ENCODE results near the gene GLT1D1. TPM values are rescaled to one million over a fixed set of nuclear protein-coding genes. Genes with fewer than 3 reads are reported as not detected.

Gene GLT1D1
- total RNA-seq, 1 experiment from 2014 or later = not detected

- Histone ChIP-seq H3K9me2 (ENCODE audit: insufficient read depth) (no peaks in the 10 kb centered on the region), H3K9me3 (ENCODE audit: control insufficient read depth in 1 of 2, insufficient read depth in 1 of 2, low read depth in 1 of 2, low read length in 2 of 2) (peaks cover 0 to 3% of the 10 kb centered on the region in 2 experiments; a peak in 2 of 4 replicates), H3K4me3 (replicated peaks in 1 of 2; ENCODE audit: low read depth in 1 of 2, low read length in 2 of 2) (no peak overlapping the region), H3K36me3 (ENCODE audit: control insufficient read depth in 1 of 2, insufficient read depth in 2 of 2, low read length in 2 of 2) (no peaks in the 10 kb centered on the region), H3K4me2 (ENCODE audit: low read length) (no peak overlapping the region), H3K27ac (ENCODE audit: low read depth, low read length) (no peak overlapping the region), H4K20me1 (ENCODE audit: insufficient read depth) (no peaks in the 10 kb centered on the region), H3K79me2 (ENCODE audit: insufficient read depth, low read length) (no peaks in the 10 kb centered on the region), H2AFZ (ENCODE audit: low read depth, low read length, poor library complexity, severe bottlenecking) (no peak overlapping the region), H3K27me3 (ENCODE audit: insufficient read depth, low read length) (no peaks in the 10 kb centered on the region), H3K9ac (ENCODE audit: low read length) (no peak overlapping the region), H3K4me1 (ENCODE audit: control insufficient read depth in 1 of 2, insufficient read depth in 2 of 2, low read length in 2 of 2) (no peaks in the 10 kb centered on the region)
- ChIA-PET CTCF (no interaction called here), RAD21 (ENCODE audit: low non-redundant PET in 1 of 2, low total read pairs in 2 of 2, uncharacterized antibody in 2 of 2, unreplicated experiment in 2 of 2) (no interaction called here), POLR2A (no interaction called here)
- no peak for DNase-seq (ENCODE audit: low read depth, low spot score)
- ATAC-seq = no peak
- TF ChIP-seq EGR1 (IDR thresholded peaks at IDR 0.05; ENCODE audit: low read depth) (no peak), POLR2A (IDR thresholded peaks at IDR 0.05; ENCODE audit: borderline replicate concordance, extremely low read depth, insufficient read depth, insufficient read length) (no peak)
- BruUV-seq (replicated peaks) = no TSS peak
- intact Hi-C loops (cut with micrococcal nuclease) = no loop called here
Measured at GRCh38 chr12:129025055-129025454, 171.8 kb downstream of the GLT1D1 start.

- H3K79me2 ChIP-seq (ENCODE audit: insufficient read depth, low read length) = no peaks in the 10 kb centered on the region
- ATAC-seq (no peak), DNase-seq (ENCODE audit: low read depth, low spot score) (no peak)
- no peak overlapping the region for H2AFZ ChIP-seq (ENCODE audit: low read depth, low read length, poor library complexity, severe bottlenecking)
- H3K9me3 ChIP-seq (ENCODE audit: control insufficient read depth in 1 of 2, insufficient read depth in 1 of 2, low read depth in 1 of 2, low read length in 2 of 2) = peaks cover 0 to 3% of the 10 kb centered on the region in 2 experiments; a peak in 2 of 4 replicates
- no peak overlapping the region for H3K4me3 ChIP-seq (replicated peaks in 1 of 2; ENCODE audit: low read depth in 1 of 2, low read length in 2 of 2)
- H3K4me2 ChIP-seq (ENCODE audit: low read length) = no peak overlapping the region
- no peak overlapping the region for H3K9ac ChIP-seq (ENCODE audit: low read length)
- H3K9me2 ChIP-seq (ENCODE audit: insufficient read depth) = no peaks in the 10 kb centered on the region
- TF ChIP-seq CEBPB (IDR thresholded peaks at IDR 0.05; ENCODE audit: low read depth) (no peak), SIN3A (IDR thresholded peaks at IDR 0.05; ENCODE audit: low read depth) (no peak), FOSL1 (IDR thresholded peaks at IDR 0.05; ENCODE audit: low read depth) (no peak), CTCF (IDR thresholded peaks at IDR 0.05 in 2 of 3, conservative IDR thresholded peaks at IDR 0.05 in 1 of 3; ENCODE audit: borderline replicate concordance in 1 of 3, insufficient read depth in 1 of 3, low read depth in 2 of 3, low read length in 2 of 3) (no peak), ZFX (IDR thresholded peaks at IDR 0.05) (no peak), TCF7L2 (IDR thresholded peaks at IDR 0.05; ENCODE audit: borderline replicate concordance, extremely low read depth, insufficient read depth, insufficient read length) (no peak), ZNF274 (IDR thresholded peaks at IDR 0.05; ENCODE audit: low read depth, low read length) (no peak), MAX (IDR thresholded peaks at IDR 0.05) (no peak)
- no peaks in the 10 kb centered on the region for H3K36me3 ChIP-seq (ENCODE audit: control insufficient read depth in 1 of 2, insufficient read depth in 2 of 2, low read length in 2 of 2)
- H3K4me1 ChIP-seq (ENCODE audit: control insufficient read depth in 1 of 2, insufficient read depth in 2 of 2, low read length in 2 of 2) = no peaks in the 10 kb centered on the region
- H3K27ac ChIP-seq (ENCODE audit: low read depth, low read length) = no peak overlapping the region
- no TSS peak for BruUV-seq (replicated peaks)
- ChIA-PET RAD21 (ENCODE audit: low non-redundant PET in 1 of 2, low total read pairs in 2 of 2, uncharacterized antibody in 2 of 2, unreplicated experiment in 2 of 2) (no interaction called here), CTCF (no interaction called here), POLR2A (no interaction called here)
- intact Hi-C loops (cut with micrococcal nuclease) = no loop called here
- no peaks in the 10 kb centered on the region for H3K27me3 ChIP-seq (ENCODE audit: insufficient read depth, low read length)
- H4K20me1 ChIP-seq (ENCODE audit: insufficient read depth) = no peaks in the 10 kb centered on the region
Measured at GRCh38 chr12:129028844-129029243, 175.6 kb downstream of the GLT1D1 start.

Other genes starting within 250 kb of the GLT1D1 start
- gene SLC15A4, start 29.5 kb upstream of the GLT1D1 start, total RNA-seq (2021; ENCODE audit: unreplicated experiment) = 20.6 TPM